ENCODE measurements around the gene EMP2. TPM values are rescaled to one million over a fixed set of nuclear protein-coding genes. Genes with fewer than 3 reads are reported as not detected.

The EMP2 gene
- polyA plus RNA-seq, 1 donor from 2014 or later = 0.14 TPM

DNA sequence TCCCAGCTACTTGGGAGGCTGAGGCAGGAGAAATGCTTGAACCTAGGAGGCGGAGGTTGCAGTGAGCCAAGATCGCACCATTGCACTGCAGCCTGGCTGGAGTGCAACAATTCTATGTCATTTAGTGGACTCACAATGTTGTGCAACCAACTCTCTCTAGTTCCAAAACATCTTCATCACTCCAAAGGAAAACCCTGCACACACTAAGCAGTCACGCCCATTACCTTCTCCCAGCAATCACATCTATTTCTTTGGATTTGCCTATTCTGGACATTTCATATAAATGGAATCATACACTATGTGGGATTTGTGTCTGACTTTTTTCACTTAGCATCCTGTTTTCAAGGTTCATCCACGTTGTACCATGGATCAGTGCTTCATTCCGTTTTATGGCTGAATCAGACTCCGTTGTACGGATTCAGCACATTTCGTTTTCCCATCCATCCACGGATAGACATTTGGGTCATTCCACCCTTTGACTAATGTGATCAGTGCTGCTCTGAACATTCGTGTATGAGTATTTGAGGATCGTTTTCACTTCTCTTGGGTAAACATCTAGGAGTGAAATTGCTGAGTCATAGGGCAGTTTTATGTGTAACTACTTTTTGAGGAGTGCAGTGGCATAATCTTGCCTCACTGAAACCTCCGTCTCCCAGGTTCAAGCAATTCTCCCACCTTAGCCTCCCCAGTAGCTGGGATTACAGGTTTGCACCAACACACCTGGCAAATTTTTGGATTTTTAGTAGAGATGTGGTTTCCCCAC is 45.4 kb upstream of the EMP2 start:
- Histone ChIP-seq H3K9me2 (ENCODE audit: insufficient read depth, low read length) (no peaks in the 10 kb centered on the region), H3K9me3 (ENCODE audit: low read length) (no peaks in the 10 kb centered on the region), H3F3A (ENCODE audit: insufficient read depth, low read length, poor library complexity, severe bottlenecking) (no peaks in the 10 kb centered on the region), H3K4me3 (ENCODE audit: low read length) (no peak overlapping the region), H3K36me3 (ENCODE audit: insufficient read depth, low read length) (no peaks in the 10 kb centered on the region), H3K9ac (ENCODE audit: low read length) (no peak overlapping the region), H3K27me3 (ENCODE audit: insufficient read depth, low read depth, low read length) (no peaks in the 10 kb centered on the region), H3K27ac (ENCODE audit: low read length) (no peak overlapping the region), H2AFZ (ENCODE audit: low read depth, low read length) (no peak overlapping the region), H4K20me1 (ENCODE audit: insufficient read depth) (no peaks in the 10 kb centered on the region), H3K79me2 (replicated peaks; ENCODE audit: insufficient read depth, low read length) (no peaks in the 10 kb centered on the region), H3K4me2 (ENCODE audit: low read length) (no peak overlapping the region)
- TF ChIP-seq, protein P1, sequence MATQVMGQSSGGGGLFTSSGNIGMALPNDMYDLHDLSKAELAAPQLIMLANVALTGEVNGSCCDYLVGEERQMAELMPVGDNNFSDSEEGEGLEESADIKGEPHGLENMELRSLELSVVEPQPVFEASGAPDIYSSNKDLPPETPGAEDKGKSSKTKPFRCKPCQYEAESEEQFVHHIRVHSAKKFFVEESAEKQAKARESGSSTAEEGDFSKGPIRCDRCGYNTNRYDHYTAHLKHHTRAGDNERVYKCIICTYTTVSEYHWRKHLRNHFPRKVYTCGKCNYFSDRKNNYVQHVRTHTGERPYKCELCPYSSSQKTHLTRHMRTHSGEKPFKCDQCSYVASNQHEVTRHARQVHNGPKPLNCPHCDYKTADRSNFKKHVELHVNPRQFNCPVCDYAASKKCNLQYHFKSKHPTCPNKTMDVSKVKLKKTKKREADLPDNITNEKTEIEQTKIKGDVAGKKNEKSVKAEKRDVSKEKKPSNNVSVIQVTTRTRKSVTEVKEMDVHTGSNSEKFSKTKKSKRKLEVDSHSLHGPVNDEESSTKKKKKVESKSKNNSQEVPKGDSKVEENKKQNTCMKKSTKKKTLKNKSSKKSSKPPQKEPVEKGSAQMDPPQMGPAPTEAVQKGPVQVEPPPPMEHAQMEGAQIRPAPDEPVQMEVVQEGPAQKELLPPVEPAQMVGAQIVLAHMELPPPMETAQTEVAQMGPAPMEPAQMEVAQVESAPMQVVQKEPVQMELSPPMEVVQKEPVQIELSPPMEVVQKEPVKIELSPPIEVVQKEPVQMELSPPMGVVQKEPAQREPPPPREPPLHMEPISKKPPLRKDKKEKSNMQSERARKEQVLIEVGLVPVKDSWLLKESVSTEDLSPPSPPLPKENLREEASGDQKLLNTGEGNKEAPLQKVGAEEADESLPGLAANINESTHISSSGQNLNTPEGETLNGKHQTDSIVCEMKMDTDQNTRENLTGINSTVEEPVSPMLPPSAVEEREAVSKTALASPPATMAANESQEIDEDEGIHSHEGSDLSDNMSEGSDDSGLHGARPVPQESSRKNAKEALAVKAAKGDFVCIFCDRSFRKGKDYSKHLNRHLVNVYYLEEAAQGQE (IDR thresholded peaks at IDR 0.05; ENCODE audit: borderline replicate concordance) = no peak
- TF ChIP-seq EZH2 (IDR thresholded peaks at IDR 0.05; ENCODE audit: borderline replicate concordance, insufficient read depth, low read length, poor library complexity, severe bottlenecking) = no peak
- TF ChIP-seq SMC3 (conservative IDR thresholded peaks at IDR 0.05; ENCODE audit: poor library complexity) = no peak
- no peak for TF ChIP-seq RAD21 (conservative IDR thresholded peaks at IDR 0.05)
- no peak for TF ChIP-seq CTCF (IDR thresholded peaks at IDR 0.05; ENCODE audit: poor library complexity, severe bottlenecking)
- no peak for TF ChIP-seq TAF1 (IDR thresholded peaks at IDR 0.05; ENCODE audit: low read depth)
- no peak for TF ChIP-seq MXI1 (conservative IDR thresholded peaks at IDR 0.05; ENCODE audit: poor library complexity, severe bottlenecking)
- TF ChIP-seq EP300 (conservative IDR thresholded peaks at IDR 0.05; ENCODE audit: poor library complexity, severe bottlenecking) = no peak
- no peak for TF ChIP-seq POLR2AphosphoS5 (IDR thresholded peaks at IDR 0.05)

GRCh38 chr16:10624527-10624926 is 44.1 kb upstream of the EMP2 start:
- Histone ChIP-seq H3K9me2 (ENCODE audit: insufficient read depth, low read length) (no peaks in the 10 kb centered on the region), H3K9me3 (ENCODE audit: low read length) (no peaks in the 10 kb centered on the region), H4K20me1 (ENCODE audit: insufficient read depth) (no peaks in the 10 kb centered on the region), H3K36me3 (ENCODE audit: insufficient read depth, low read length) (no peaks in the 10 kb centered on the region), H3K79me2 (replicated peaks; ENCODE audit: insufficient read depth, low read length) (no peaks in the 10 kb centered on the region), H3K4me3 (ENCODE audit: low read length) (no peak overlapping the region), H3K9ac (ENCODE audit: low read length) (no peak overlapping the region), H2AFZ (ENCODE audit: low read depth, low read length) (no peak overlapping the region), H3K4me2 (ENCODE audit: low read length) (no peak overlapping the region), H3F3A (ENCODE audit: insufficient read depth, low read length, poor library complexity, severe bottlenecking) (no peaks in the 10 kb centered on the region), H3K27me3 (ENCODE audit: insufficient read depth, low read depth, low read length) (no peaks in the 10 kb centered on the region), H3K27ac (ENCODE audit: low read length) (no peak overlapping the region)
- TF ChIP-seq TAF1 (IDR thresholded peaks at IDR 0.05; ENCODE audit: low read depth) (no peak), POLR2AphosphoS5 (IDR thresholded peaks at IDR 0.05) (no peak), CTCF (IDR thresholded peaks at IDR 0.05; ENCODE audit: poor library complexity, severe bottlenecking) (no peak), EZH2 (IDR thresholded peaks at IDR 0.05; ENCODE audit: borderline replicate concordance, insufficient read depth, low read length, poor library complexity, severe bottlenecking) (no peak), MXI1 (conservative IDR thresholded peaks at IDR 0.05; ENCODE audit: poor library complexity, severe bottlenecking) (no peak), SMC3 (conservative IDR thresholded peaks at IDR 0.05; ENCODE audit: poor library complexity) (no peak), EP300 (conservative IDR thresholded peaks at IDR 0.05; ENCODE audit: poor library complexity, severe bottlenecking) (no peak), RAD21 (conservative IDR thresholded peaks at IDR 0.05) (no peak)
- TF ChIP-seq, protein P1 (IDR thresholded peaks at IDR 0.05; ENCODE audit: borderline replicate concordance) = no peak

Measured in neural cell (in vitro differentiated cells).